HEK293 (cell line): Measurements from ENCODE around the gene KCTD21.
A peak's percentile ranks its signal among the peaks of the same experiment; 100 is the strongest.

ENCODE experiments used
- CTCF ChIA-PET: fragments of 350-600 bp; formaldehyde crosslinking; extraction: SDS; loops from one replicate; lab custom pipeline; 2021; ENCODE audit warnings: antibody characterized with exemption; lab: Yijun Ruan, JAX
- POLR2A ChIA-PET: fragments of 300-600 bp; formaldehyde crosslinking; extraction: SDS; loops from one replicate; lab custom pipeline; 2020; ENCODE audit warnings: antibody characterized with exemption, inconsistent platforms; lab: Yijun Ruan, JAX
- H3K27ac ChIP-seq: fragments of 200-500 bp; sonication (Bioruptor generic); 2 replicates; pipeline ENCODE4 v1.5.1; 2014; ENCODE audit warnings: low read depth, low read length, control low read depth, inconsistent platforms; ENCODE audit errors: extremely low read depth
- H3K36me3 ChIP-seq, 2 experiments: fragments of 200-500 bp in 1 of 2; sonication (Bioruptor generic) in 1 of 2; 1 replicate in 1 of 2; 2 replicates in 1 of 2; pipeline ENCODE4 v1.5.1; 2014 to 2017; ENCODE audit warnings: inconsistent platforms in 2 of 2, low read length in 2 of 2; ENCODE audit not compliant: control insufficient read depth in 2 of 2, insufficient read depth in 1 of 2
- H3K4me1 ChIP-seq: fragments of 200-500 bp; sonication (Bioruptor generic); 2 replicates; pipeline ENCODE4 v1.5.1; 2014; ENCODE audit warnings: mild to moderate bottlenecking, low read length, inconsistent platforms; ENCODE audit not compliant: control insufficient read depth, insufficient read depth
- H3K4me3 ChIP-seq: 2 replicates; pipeline ENCODE4 v1.5.1; 2011; ENCODE audit warnings: low read depth, mild to moderate bottlenecking, control low read depth, low read length, moderate library complexity
- H3K9me3 ChIP-seq: fragments of 200-500 bp; sonication (Bioruptor generic); 2 replicates; pipeline ENCODE4 v1.5.1; 2014; ENCODE audit warnings: low read depth, low read length, inconsistent platforms; ENCODE audit not compliant: control insufficient read depth, insufficient read depth
- SCRT2 ChIP-seq: fragments of 450-650 bp; formaldehyde crosslinking; IDR thresholded peaks from 2 replicates; pipeline ENCODE4 v1.5.1; 2016; ENCODE audit warnings: missing biosample characterization, missing genetic modification characterization
- SETDB1 ChIP-seq: IDR thresholded peaks from one replicate; pipeline ENCODE4 v1.6.1; 2017; ENCODE audit warnings: mild to moderate bottlenecking, low read length, moderate library complexity, mixed read lengths; ENCODE audit not compliant: insufficient read length
- TRIM28 ChIP-seq: IDR thresholded peaks from 2 replicates; pipeline ENCODE4 v1.6.1; 2011; ENCODE audit warnings: low read length, control low read depth, borderline replicate concordance
- YY1 ChIP-seq: fragments of 450-650 bp; formaldehyde crosslinking; IDR thresholded peaks from 2 replicates; pipeline ENCODE4 v1.5.1; 2018; ENCODE audit warnings: missing biosample characterization, missing genetic modification characterization
- ZBTB8A ChIP-seq: fragments of 450-650 bp; formaldehyde crosslinking; IDR thresholded peaks from 2 replicates; pipeline ENCODE4 v1.5.1; 2016; ENCODE audit warnings: missing biosample characterization, missing genetic modification characterization
- ZNF155 ChIP-seq: fragments of 450-650 bp; formaldehyde crosslinking; IDR thresholded peaks from 2 replicates; pipeline ENCODE4 v1.5.1; 2016; ENCODE audit warnings: missing biosample characterization, missing genetic modification characterization
- ZNF211 ChIP-seq: fragments of 450-650 bp; formaldehyde crosslinking; IDR thresholded peaks from 2 replicates; pipeline ENCODE4 v1.5.1; 2016; ENCODE audit warnings: low read depth, missing biosample characterization, missing genetic modification characterization
- ZNF366 ChIP-seq: fragments of 450-650 bp; formaldehyde crosslinking; conservative IDR thresholded peaks from 2 replicates; pipeline ENCODE4 v1.5.1; 2016; ENCODE audit warnings: missing biosample characterization, missing genetic modification characterization
- ZNF561 ChIP-seq: fragments of 450-650 bp; IDR thresholded peaks from 2 replicates; pipeline ENCODE4 v1.5.1; 2018; ENCODE audit warnings: missing biosample characterization, missing genetic modification characterization, borderline replicate concordance
- ZNF610 ChIP-seq: fragments of 450-650 bp; formaldehyde crosslinking; IDR thresholded peaks from 2 replicates; pipeline ENCODE4 v1.5.1; 2016; ENCODE audit warnings: missing biosample characterization, missing genetic modification characterization, borderline replicate concordance
- ZNF654 ChIP-seq: fragments of 450-650 bp; formaldehyde crosslinking; IDR thresholded peaks from 2 replicates; pipeline ENCODE4 v1.5.1; 2016; ENCODE audit warnings: low read depth, missing biosample characterization, missing genetic modification characterization
- ZNF658 ChIP-seq: fragments of 450-650 bp; formaldehyde crosslinking; IDR thresholded peaks from 2 replicates; pipeline ENCODE4; 2016; ENCODE audit warnings: missing biosample characterization, missing genetic modification characterization
- TF ChIP-seq, protein P1 (sequence below): fragments of 450-650 bp; formaldehyde crosslinking; IDR thresholded peaks from 2 replicates; pipeline ENCODE4 v1.5.1; 2017; ENCODE audit warnings: missing biosample characterization, mild to moderate bottlenecking, missing genetic modification characterization, moderate library complexity
- TF ChIP-seq, protein P2 (sequence below): fragments of 450-650 bp; formaldehyde crosslinking; IDR thresholded peaks from 2 replicates; pipeline ENCODE4 v1.5.1; 2016; ENCODE audit warnings: missing biosample characterization, missing genetic modification characterization
- TF ChIP-seq, protein P3 (sequence below): fragments of 450-650 bp; formaldehyde crosslinking; IDR thresholded peaks from 2 replicates; pipeline ENCODE4 v1.5.1; 2016; ENCODE audit warnings: missing biosample characterization, missing genetic modification characterization
- TF ChIP-seq, protein P4 (sequence below): fragments of 450-650 bp; formaldehyde crosslinking; IDR thresholded peaks from 2 replicates; pipeline ENCODE4 v1.5.1; 2017; ENCODE audit warnings: missing biosample characterization, missing genetic modification characterization
- TF ChIP-seq, protein P5 (sequence below): fragments of 450-650 bp; formaldehyde crosslinking; IDR thresholded peaks from 2 replicates; pipeline ENCODE4 v1.5.1; 2016; ENCODE audit warnings: missing biosample characterization, missing genetic modification characterization
- TF ChIP-seq, protein P6 (sequence below): fragments of 450-650 bp; formaldehyde crosslinking; IDR thresholded peaks from 2 replicates; pipeline ENCODE4 v1.5.1; 2016; ENCODE audit warnings: missing biosample characterization, missing genetic modification characterization

Gene KCTD21

DNA sequence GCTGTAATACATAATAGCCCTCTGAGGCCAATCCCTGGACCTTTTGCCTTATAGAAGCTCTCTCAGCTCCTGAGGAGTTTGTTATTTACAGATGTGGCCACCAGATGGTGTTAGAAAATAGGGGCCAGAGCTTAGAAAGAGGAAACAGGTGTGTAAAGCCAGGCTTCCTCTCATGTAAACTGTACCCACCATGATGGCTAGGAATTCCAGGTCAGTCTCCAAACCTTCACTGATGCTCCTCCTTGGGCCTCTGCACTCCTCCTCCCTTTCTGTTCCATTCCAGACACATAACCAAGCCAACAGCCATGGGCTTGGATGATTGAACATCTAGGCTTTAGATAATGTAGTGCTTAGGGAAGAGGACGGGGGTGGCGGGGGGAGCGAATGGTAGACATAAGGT is 40.0 kb upstream of the KCTD21 start:
- H3K4me3 ChIP-seq: no peak overlapping the region
- no peak overlapping the region for H3K27ac ChIP-seq
- no peaks in the 10 kb centered on the region for H3K4me1 ChIP-seq
- no peaks in the 10 kb centered on the region for H3K9me3 ChIP-seq
- peaks cover 0 to 13% of the 10 kb centered on the region in 2 experiments; a peak in 1 of 3 replicates for H3K36me3 ChIP-seq
- ChIA-PET CTCF (interaction anchor here (0.7 to 3.5 kb wide), 21 partner anchors 9 to 416 kb away, joined by 3 to 49 read pairs (median 5); partner anchors contain the start of gene NARS2), POLR2A (interaction anchor here (0.7 kb wide), 1 partner anchor 202 kb away, joined by 3 read pairs; no protein-coding TSS in a partner anchor)
- TF ChIP-seq ZBTB8A (tag by site-specific recombination): no peak
- TF ChIP-seq SCRT2 (tag by site-specific recombination): peak; percentile 84
- peak; percentile 52 for TF ChIP-seq ZNF654 (tag by site-specific recombination)

DNA sequence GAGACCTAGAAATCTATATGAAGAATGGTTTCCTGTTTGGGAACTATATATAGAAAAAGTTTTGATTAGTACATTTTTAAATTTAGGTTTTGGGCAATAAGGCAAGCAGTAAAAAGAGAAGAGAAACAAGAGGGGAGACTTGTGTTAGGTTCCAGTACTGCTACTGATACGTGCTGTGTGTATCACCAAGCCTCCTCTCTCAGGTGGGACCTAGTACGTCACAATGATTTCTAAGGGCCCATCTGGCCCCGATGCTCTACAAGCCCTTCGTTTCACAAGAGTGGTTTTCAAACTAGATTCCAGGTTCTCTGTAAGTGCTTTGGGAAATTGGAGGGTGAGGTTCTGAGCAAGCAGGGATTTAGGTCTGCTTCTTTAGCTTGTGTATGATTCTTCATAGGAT is 39.5 kb upstream of the KCTD21 start:
- H3K4me3 ChIP-seq: no peak overlapping the region
- H3K27ac ChIP-seq: no peak overlapping the region
- H3K36me3 ChIP-seq: peaks cover 0 to 18% of the 10 kb centered on the region in 2 experiments; a peak in 1 of 3 replicates
- TF ChIP-seq, protein P1, sequence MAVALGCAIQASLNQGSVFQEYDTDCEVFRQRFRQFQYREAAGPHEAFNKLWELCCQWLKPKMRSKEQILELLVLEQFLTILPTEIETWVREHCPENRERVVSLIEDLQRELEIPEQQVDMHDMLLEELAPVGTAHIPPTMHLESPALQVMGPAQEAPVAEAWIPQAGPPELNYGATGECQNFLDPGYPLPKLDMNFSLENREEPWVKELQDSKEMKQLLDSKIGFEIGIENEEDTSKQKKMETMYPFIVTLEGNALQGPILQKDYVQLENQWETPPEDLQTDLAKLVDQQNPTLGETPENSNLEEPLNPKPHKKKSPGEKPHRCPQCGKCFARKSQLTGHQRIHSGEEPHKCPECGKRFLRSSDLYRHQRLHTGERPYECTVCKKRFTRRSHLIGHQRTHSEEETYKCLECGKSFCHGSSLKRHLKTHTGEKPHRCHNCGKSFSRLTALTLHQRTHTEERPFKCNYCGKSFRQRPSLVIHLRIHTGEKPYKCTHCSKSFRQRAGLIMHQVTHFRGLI (tag by site-specific recombination): no peak
- no peak for TF ChIP-seq YY1 (tag by site-specific recombination)
- TF ChIP-seq, protein P2, sequence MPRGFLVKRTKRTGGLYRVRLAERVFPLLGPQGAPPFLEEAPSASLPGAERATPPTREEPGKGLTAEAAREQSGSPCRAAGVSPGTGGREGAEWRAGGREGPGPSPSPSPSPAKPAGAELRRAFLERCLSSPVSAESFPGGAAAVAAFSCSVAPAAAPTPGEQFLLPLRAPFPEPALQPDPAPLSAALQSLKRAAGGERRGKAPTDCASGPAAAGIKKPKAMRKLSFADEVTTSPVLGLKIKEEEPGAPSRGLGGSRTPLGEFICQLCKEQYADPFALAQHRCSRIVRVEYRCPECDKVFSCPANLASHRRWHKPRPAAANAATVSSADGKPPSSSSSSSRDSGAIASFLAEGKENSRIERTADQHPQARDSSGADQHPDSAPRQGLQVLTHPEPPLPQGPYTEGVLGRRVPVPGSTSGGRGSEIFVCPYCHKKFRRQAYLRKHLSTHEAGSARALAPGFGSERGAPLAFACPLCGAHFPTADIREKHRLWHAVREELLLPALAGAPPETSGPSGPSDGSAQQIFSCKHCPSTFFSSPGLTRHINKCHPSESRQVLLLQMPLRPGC (tag by site-specific recombination): no peak
- TF ChIP-seq, protein P3, sequence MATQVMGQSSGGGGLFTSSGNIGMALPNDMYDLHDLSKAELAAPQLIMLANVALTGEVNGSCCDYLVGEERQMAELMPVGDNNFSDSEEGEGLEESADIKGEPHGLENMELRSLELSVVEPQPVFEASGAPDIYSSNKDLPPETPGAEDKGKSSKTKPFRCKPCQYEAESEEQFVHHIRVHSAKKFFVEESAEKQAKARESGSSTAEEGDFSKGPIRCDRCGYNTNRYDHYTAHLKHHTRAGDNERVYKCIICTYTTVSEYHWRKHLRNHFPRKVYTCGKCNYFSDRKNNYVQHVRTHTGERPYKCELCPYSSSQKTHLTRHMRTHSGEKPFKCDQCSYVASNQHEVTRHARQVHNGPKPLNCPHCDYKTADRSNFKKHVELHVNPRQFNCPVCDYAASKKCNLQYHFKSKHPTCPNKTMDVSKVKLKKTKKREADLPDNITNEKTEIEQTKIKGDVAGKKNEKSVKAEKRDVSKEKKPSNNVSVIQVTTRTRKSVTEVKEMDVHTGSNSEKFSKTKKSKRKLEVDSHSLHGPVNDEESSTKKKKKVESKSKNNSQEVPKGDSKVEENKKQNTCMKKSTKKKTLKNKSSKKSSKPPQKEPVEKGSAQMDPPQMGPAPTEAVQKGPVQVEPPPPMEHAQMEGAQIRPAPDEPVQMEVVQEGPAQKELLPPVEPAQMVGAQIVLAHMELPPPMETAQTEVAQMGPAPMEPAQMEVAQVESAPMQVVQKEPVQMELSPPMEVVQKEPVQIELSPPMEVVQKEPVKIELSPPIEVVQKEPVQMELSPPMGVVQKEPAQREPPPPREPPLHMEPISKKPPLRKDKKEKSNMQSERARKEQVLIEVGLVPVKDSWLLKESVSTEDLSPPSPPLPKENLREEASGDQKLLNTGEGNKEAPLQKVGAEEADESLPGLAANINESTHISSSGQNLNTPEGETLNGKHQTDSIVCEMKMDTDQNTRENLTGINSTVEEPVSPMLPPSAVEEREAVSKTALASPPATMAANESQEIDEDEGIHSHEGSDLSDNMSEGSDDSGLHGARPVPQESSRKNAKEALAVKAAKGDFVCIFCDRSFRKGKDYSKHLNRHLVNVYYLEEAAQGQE: no peak
- TF ChIP-seq, protein P4, sequence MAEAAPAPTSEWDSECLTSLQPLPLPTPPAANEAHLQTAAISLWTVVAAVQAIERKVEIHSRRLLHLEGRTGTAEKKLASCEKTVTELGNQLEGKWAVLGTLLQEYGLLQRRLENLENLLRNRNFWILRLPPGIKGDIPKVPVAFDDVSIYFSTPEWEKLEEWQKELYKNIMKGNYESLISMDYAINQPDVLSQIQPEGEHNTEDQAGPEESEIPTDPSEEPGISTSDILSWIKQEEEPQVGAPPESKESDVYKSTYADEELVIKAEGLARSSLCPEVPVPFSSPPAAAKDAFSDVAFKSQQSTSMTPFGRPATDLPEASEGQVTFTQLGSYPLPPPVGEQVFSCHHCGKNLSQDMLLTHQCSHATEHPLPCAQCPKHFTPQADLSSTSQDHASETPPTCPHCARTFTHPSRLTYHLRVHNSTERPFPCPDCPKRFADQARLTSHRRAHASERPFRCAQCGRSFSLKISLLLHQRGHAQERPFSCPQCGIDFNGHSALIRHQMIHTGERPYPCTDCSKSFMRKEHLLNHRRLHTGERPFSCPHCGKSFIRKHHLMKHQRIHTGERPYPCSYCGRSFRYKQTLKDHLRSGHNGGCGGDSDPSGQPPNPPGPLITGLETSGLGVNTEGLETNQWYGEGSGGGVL (tag by site-specific recombination): no peak
- TF ChIP-seq ZNF155: no peak
- no peak for TF ChIP-seq ZNF610
- no peak for TF ChIP-seq ZNF366 (tag by site-specific recombination)
- no peak for TF ChIP-seq ZNF211 (tag by site-specific recombination)
- TF ChIP-seq TRIM28: no peak
- no peak for TF ChIP-seq ZNF561 (tag by site-specific recombination)
- TF ChIP-seq ZNF658: no peak
- no peak for TF ChIP-seq SETDB1
- TF ChIP-seq, protein P5, sequence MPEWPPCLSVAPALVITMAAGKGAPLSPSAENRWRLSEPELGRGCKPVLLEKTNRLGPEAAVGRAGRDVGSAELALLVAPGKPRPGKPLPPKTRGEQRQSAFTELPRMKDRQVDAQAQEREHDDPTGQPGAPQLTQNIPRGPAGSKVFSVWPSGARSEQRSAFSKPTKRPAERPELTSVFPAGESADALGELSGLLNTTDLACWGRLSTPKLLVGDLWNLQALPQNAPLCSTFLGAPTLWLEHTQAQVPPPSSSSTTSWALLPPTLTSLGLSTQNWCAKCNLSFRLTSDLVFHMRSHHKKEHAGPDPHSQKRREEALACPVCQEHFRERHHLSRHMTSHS (tag by site-specific recombination): no peak
- TF ChIP-seq, protein P6, sequence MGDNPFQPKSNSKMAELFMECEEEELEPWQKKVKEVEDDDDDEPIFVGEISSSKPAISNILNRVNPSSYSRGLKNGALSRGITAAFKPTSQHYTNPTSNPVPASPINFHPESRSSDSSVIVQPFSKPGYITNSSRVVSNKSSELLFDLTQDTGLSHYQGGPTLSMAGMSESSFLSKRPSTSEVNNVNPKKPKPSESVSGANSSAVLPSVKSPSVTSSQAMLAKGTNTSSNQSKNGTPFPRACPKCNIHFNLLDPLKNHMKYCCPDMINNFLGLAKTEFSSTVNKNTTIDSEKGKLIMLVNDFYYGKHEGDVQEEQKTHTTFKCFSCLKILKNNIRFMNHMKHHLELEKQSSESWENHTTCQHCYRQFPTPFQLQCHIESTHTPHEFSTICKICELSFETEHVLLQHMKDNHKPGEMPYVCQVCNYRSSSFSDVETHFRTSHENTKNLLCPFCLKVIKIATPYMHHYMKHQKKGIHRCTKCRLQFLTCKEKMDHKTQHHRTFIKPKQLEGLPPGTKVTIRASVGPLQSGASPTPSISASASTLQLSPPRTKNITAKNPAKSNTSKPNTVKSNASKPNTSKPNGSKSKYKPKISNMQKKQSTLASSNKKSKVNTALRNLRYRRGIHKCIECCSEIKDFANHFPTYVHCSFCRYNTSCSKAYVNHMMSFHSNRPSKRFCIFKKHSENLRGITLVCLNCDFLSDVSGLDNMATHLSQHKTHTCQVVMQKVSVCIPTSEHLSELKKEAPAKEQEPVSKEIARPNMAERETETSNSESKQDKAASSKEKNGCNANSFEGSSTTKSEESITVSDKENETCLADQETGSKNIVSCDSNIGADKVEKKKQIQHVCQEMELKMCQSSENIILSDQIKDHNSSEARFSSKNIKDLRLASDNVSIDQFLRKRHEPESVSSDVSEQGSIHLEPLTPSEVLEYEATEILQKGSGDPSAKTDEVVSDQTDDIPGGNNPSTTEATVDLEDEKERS (tag by site-specific recombination): no peak
- CTCF ChIA-PET: interaction anchor here (0.6 to 3.5 kb wide), 22 partner anchors 9 to 416 kb away, joined by 3 to 49 read pairs (median 5); partner anchors contain the start of gene NARS2
- H3K4me1 ChIP-seq: no peaks in the 10 kb centered on the region
- no peaks in the 10 kb centered on the region for H3K9me3 ChIP-seq
- POLR2A ChIA-PET: interaction anchor here (0.7 kb wide), 2 partner anchors 165 to 203 kb away, joined by 3 read pairs; no protein-coding TSS in a partner anchor
